Activated T-cell treated with anti-CD3 and anti-CD28 coated beads, Interleukin-2, amount 50 U/mL, for 4 hours (primary cell): ENCODE measurements around the gene TFEC. TPM values are rescaled to one million over a fixed set of nuclear protein-coding genes. Genes with fewer than 3 reads are reported as not detected.
"Not testable (repeated sequence)": the region's sequence is repeated elsewhere in the genome, so short reads cannot be mapped to it uniquely, and the experiment has no call there.

Source experiments
- ATAC-seq, 2 donors: fragments of 200-7000 bp; cut with Tn5 transposase; one replicate each; pipeline ENCODE4 v1.10.0; 2021
- DNase-seq: peaks from one replicate; pipeline ENCODE4 v3.0.0-alpha.2; 2020
- H3K27me3 Mint-ChIP-seq: one replicate; pipeline ENCODE4 v1.8.0; 2021; ENCODE audit warnings: low read depth, mixed read lengths
- H3K36me3 Mint-ChIP-seq: one replicate; pipeline ENCODE4 v1.8.0; 2022; ENCODE audit warnings: mixed read lengths; ENCODE audit not compliant: insufficient read depth
- H3K4me1 Mint-ChIP-seq: one replicate; pipeline ENCODE4 v1.8.0; 2021; ENCODE audit warnings: low read depth, mixed read lengths
- H3K4me3 Mint-ChIP-seq: one replicate; pipeline ENCODE4 v1.8.0; 2021; ENCODE audit warnings: mild to moderate bottlenecking, moderate library complexity, mixed read lengths
- H3K9me3 Mint-ChIP-seq: one replicate; pipeline ENCODE4 v1.8.0; 2021; ENCODE audit warnings: mixed read lengths
- total RNA-seq, 3 donors: library from RNA; stranded (reverse); gene quantifications; one replicate each; pipeline ENCODE4 v1.2.1, GENCODE V29; 2021

TFEC gene
- total RNA-seq, 3 donors from 2014 or later, result 0.66 to 1.9 (median 0.73) TPM

GRCh38 chr7:115930184-115930583 lies 100.4 kb downstream of the TFEC start:
- not testable (repeated sequence) for H3K4me1 Mint-ChIP-seq, H3K9me3 Mint-ChIP-seq, H3K36me3 Mint-ChIP-seq, H3K4me3 Mint-ChIP-seq, H3K27me3 Mint-ChIP-seq, ATAC-seq, DNase-seq

- not testable (repeated sequence) for DNase-seq, H3K36me3 Mint-ChIP-seq, H3K4me3 Mint-ChIP-seq, H3K27me3 Mint-ChIP-seq, ATAC-seq, H3K4me1 Mint-ChIP-seq, H3K9me3 Mint-ChIP-seq
Observed at GRCh38 chr7:115929736-115930135, 100.8 kb downstream of the TFEC start.

GRCh38 chr7:115924411-115924810 lies 106.2 kb downstream of the TFEC start:
- Mint-ChIP-seq H3K36me3 (no peaks in the 10 kb centered on the region), H3K27me3 (peaks cover 2% of the 10 kb centered on the region), H3K4me3 (no peak overlapping the region), H3K9me3 (no peaks in the 10 kb centered on the region), H3K4me1 (no peaks in the 10 kb centered on the region)
- DNase-seq (no peak), ATAC-seq (no peak)

- Mint-ChIP-seq H3K27me3 (no peaks in the 10 kb centered on the region), H3K4me3 (no peak overlapping the region), H3K36me3 (no peaks in the 10 kb centered on the region), H3K9me3 (no peaks in the 10 kb centered on the region), H3K4me1 (no peaks in the 10 kb centered on the region)
- DNase-seq (no peak), ATAC-seq (no peak)
Observed at GRCh38 chr7:115920367-115920766, 110.2 kb downstream of the TFEC start.

GRCh38 chr7:115914951-115915350 lies 115.6 kb downstream of the TFEC start:
- no peak for DNase-seq
- H3K27me3 Mint-ChIP-seq, result peaks cover 5% of the 10 kb centered on the region
- H3K36me3 Mint-ChIP-seq, result no peaks in the 10 kb centered on the region

GRCh38 chr7:115911465-115911864 lies 119.1 kb downstream of the TFEC start:
- no peaks in the 10 kb centered on the region for H3K36me3 Mint-ChIP-seq
- DNase-seq (no peak), ATAC-seq (no peak)
- H3K4me3 Mint-ChIP-seq, result no peak overlapping the region
- H3K27me3 Mint-ChIP-seq, result peaks cover 5% of the 10 kb centered on the region
- no peaks in the 10 kb centered on the region for H3K9me3 Mint-ChIP-seq
- no peaks in the 10 kb centered on the region for H3K4me1 Mint-ChIP-seq

More at GRCh38 chr7:115914951-115915350, 115.6 kb downstream of the TFEC start:
- Mint-ChIP-seq H3K4me1 (no peaks in the 10 kb centered on the region), H3K4me3 (no peak overlapping the region), H3K9me3 (no peaks in the 10 kb centered on the region)
- no peak for ATAC-seq

GRCh38 chr7:115910541-115911164 lies 119.9 kb downstream of the TFEC start:
- no peak for ATAC-seq
- H3K9me3 Mint-ChIP-seq, result no peaks in the 10 kb centered on the region

GRCh38 chr7:115906731-115907130 lies 123.8 kb downstream of the TFEC start:
- Mint-ChIP-seq H3K4me3 (no peak overlapping the region), H3K9me3 (no peaks in the 10 kb centered on the region), H3K4me1 (no peaks in the 10 kb centered on the region), H3K27me3 (peaks cover 9% of the 10 kb centered on the region), H3K36me3 (no peaks in the 10 kb centered on the region)
- no peak for ATAC-seq
- DNase-seq, result no peak

More at GRCh38 chr7:115910541-115911164, 119.9 kb downstream of the TFEC start:
- Mint-ChIP-seq H3K36me3 (no peaks in the 10 kb centered on the region), H3K27me3 (peaks cover 9% of the 10 kb centered on the region), H3K4me1 (no peaks in the 10 kb centered on the region), H3K4me3 (no peak overlapping the region)
- DNase-seq, result no peak

GRCh38 chr7:115889669-115889984 lies 140.9 kb downstream of the TFEC start:
- DNase-seq, result no peak
- H3K27me3 Mint-ChIP-seq, result no peaks in the 10 kb centered on the region
- no peaks in the 10 kb centered on the region for H3K9me3 Mint-ChIP-seq
- no peak overlapping the region for H3K4me3 Mint-ChIP-seq
- no peaks in the 10 kb centered on the region for H3K4me1 Mint-ChIP-seq
- no peak for ATAC-seq
- no peaks in the 10 kb centered on the region for H3K36me3 Mint-ChIP-seq

GRCh38 chr7:115888981-115889668 lies 141.4 kb downstream of the TFEC start:
- DNase-seq, result no peak
- no peaks in the 10 kb centered on the region for H3K9me3 Mint-ChIP-seq
- no peak for ATAC-seq
- H3K36me3 Mint-ChIP-seq, result no peaks in the 10 kb centered on the region
- no peak overlapping the region for H3K4me3 Mint-ChIP-seq
- no peaks in the 10 kb centered on the region for H3K27me3 Mint-ChIP-seq
- H3K4me1 Mint-ChIP-seq, result no peaks in the 10 kb centered on the region

GRCh38 chr7:115885550-115885949 lies 145.0 kb downstream of the TFEC start:
- ATAC-seq (no peak), DNase-seq (no peak)
- Mint-ChIP-seq H3K9me3 (no peaks in the 10 kb centered on the region), H3K36me3 (no peaks in the 10 kb centered on the region), H3K27me3 (no peaks in the 10 kb centered on the region), H3K4me1 (no peaks in the 10 kb centered on the region), H3K4me3 (no peak overlapping the region)

Other genes with a start within 250 kb of the TFEC start
- 10 to 100 TPM; 38.0 to 57.1 (median 53.4) TPM for gene TES, start 179.8 kb upstream of the TFEC start, total RNA-seq